ENCODE results near the gene YTHDF2.

YTHDF2 gene

DNA sequence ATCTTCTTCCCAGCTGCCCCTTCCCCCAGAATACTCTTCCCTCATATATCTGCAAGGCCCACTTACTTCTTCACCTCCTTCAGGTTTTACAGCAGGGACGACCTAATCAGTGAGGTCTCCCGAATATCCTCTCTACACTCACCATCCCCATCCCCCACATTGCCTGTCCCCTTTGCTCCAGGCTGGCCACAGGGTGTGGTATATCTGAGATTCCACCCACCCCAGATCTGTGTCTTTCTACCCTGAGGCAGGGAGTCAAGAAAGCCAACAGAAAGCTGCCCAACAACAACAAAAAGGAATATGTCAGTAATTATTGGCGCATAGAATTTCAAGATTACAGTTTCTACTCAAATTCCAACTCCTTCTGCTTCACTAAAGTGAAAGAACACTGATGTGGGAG lies 45.3 kb downstream of the YTHDF2 start:
- H3K36me3 ChIP-seq (ENCODE audit: control insufficient read depth in 1 of 2, insufficient read depth in 2 of 2, low read depth in 1 of 2, low read length in 2 of 2), result no peaks in the 10 kb centered on the region
- 79% methylated on average over 2 of the region's 3 CpGs for WGBS
- no peak overlapping the region for H3K4me3 ChIP-seq (ENCODE audit: insufficient read depth in 1 of 2, low read depth in 1 of 2, low read length in 2 of 2)
- no peaks in the 10 kb centered on the region for H3K9me3 ChIP-seq (ENCODE audit: control insufficient read depth, low read length)
- no peak overlapping the region for H4K91ac ChIP-seq (ENCODE audit: low read length)
- H3K18ac ChIP-seq (ENCODE audit: low read depth in 1 of 2, low read length in 2 of 2), result no peak overlapping the region
- H4K8ac ChIP-seq (ENCODE audit: low read length), result no peak overlapping the region
- no peak overlapping the region for H2BK15ac ChIP-seq (ENCODE audit: low read depth, poor library complexity, severe bottlenecking)
- no peak overlapping the region for H2AK5ac ChIP-seq (ENCODE audit: low read length, severe bottlenecking)
- no peaks in the 10 kb centered on the region for H3K4me1 ChIP-seq (ENCODE audit: control insufficient read depth, insufficient read depth, low read depth, low read length)
- no peak overlapping the region for H3K23ac ChIP-seq (ENCODE audit: low read length in 2 of 2)
- no peak overlapping the region for H3K4me2 ChIP-seq (ENCODE audit: low read length, poor library complexity, severe bottlenecking)
- H2AFZ ChIP-seq (ENCODE audit: low read depth, low read length), result no peak overlapping the region
- no peaks in the 10 kb centered on the region for H3K79me1 ChIP-seq (replicated peaks; ENCODE audit: low read length, poor library complexity, severe bottlenecking)
- H3K27ac ChIP-seq (ENCODE audit: low read length, poor library complexity, severe bottlenecking), result no peak overlapping the region
- H3K9ac ChIP-seq (ENCODE audit: low read length), result no peak overlapping the region
- no peak overlapping the region for H2BK120ac ChIP-seq (ENCODE audit: low read depth, low read length)
- H3K4ac ChIP-seq (ENCODE audit: low read depth in 1 of 2, low read length in 2 of 2), result no peak overlapping the region
- H2BK12ac ChIP-seq (ENCODE audit: low read length in 2 of 2), result no peak overlapping the region
- H3K27me3 ChIP-seq (ENCODE audit: control insufficient read depth in 1 of 2, insufficient read depth in 1 of 2, low read length in 2 of 2), result no peaks in the 10 kb centered on the region
- no peak overlapping the region for H2BK5ac ChIP-seq (ENCODE audit: low read depth, low read length, poor library complexity, severe bottlenecking)
- no peak for DNase-seq
- no peak overlapping the region for H3K14ac ChIP-seq (ENCODE audit: low read length in 2 of 2)

GRCh38 chr1:28783363-28783762 lies 46.6 kb downstream of the YTHDF2 start:
- no peak overlapping the region for H2AFZ ChIP-seq (ENCODE audit: low read depth, low read length)
- no peak overlapping the region for H3K14ac ChIP-seq (ENCODE audit: low read length in 2 of 2)
- H2BK5ac ChIP-seq (ENCODE audit: low read depth, low read length, poor library complexity, severe bottlenecking), result no peak overlapping the region
- no peak overlapping the region for H2BK12ac ChIP-seq (ENCODE audit: low read length in 2 of 2)
- no peak overlapping the region for H3K9ac ChIP-seq (ENCODE audit: low read length)
- H3K4me3 ChIP-seq (ENCODE audit: insufficient read depth in 1 of 2, low read depth in 1 of 2, low read length in 2 of 2), result no peak overlapping the region
- H3K79me1 ChIP-seq (replicated peaks; ENCODE audit: low read length, poor library complexity, severe bottlenecking), result no peaks in the 10 kb centered on the region
- H3K36me3 ChIP-seq (ENCODE audit: control insufficient read depth in 1 of 2, insufficient read depth in 2 of 2, low read depth in 1 of 2, low read length in 2 of 2), result no peaks in the 10 kb centered on the region
- H3K9me3 ChIP-seq (ENCODE audit: control insufficient read depth, low read length), result no peaks in the 10 kb centered on the region
- H3K4me1 ChIP-seq (ENCODE audit: control insufficient read depth, insufficient read depth, low read depth, low read length), result no peaks in the 10 kb centered on the region
- H3K4me2 ChIP-seq (ENCODE audit: low read length, poor library complexity, severe bottlenecking), result no peak overlapping the region
- H4K8ac ChIP-seq (ENCODE audit: low read length), result no peak overlapping the region
- no CpG with 5 or more reads among the region's 2 CpGs for WGBS
- no peak overlapping the region for H2AK5ac ChIP-seq (ENCODE audit: low read length, severe bottlenecking)
- no peak overlapping the region for H3K4ac ChIP-seq (ENCODE audit: low read depth in 1 of 2, low read length in 2 of 2)
- no peak overlapping the region for H2BK15ac ChIP-seq (ENCODE audit: low read depth, poor library complexity, severe bottlenecking)
- no peak overlapping the region for H4K91ac ChIP-seq (ENCODE audit: low read length)
- no peak for DNase-seq
- no peak overlapping the region for H3K27ac ChIP-seq (ENCODE audit: low read length, poor library complexity, severe bottlenecking)
- H3K18ac ChIP-seq (ENCODE audit: low read depth in 1 of 2, low read length in 2 of 2), result no peak overlapping the region
- no peak overlapping the region for H2BK120ac ChIP-seq (ENCODE audit: low read depth, low read length)
- no peak overlapping the region for H3K23ac ChIP-seq (ENCODE audit: low read length in 2 of 2)
- H3K27me3 ChIP-seq (ENCODE audit: control insufficient read depth in 1 of 2, insufficient read depth in 1 of 2, low read length in 2 of 2), result no peaks in the 10 kb centered on the region

DNA sequence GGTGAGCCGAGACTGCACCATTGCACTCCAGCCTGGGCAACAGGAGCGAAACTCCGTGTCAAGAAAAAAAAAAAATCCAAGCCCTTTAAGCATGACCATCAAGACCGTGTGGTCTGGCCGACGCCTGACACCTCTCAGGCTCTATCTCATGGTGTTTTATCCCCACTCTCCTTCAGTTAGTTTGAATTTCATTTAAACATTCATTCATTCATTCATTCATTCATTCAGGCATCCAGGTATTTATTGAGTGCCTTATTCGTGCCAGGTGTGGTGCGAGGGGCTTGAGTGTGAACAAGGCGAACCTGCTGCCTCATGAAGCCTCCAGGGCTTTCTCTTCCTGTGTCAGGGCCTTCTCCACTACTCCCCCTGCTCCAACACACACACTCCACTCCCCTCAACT lies 52.7 kb downstream of the YTHDF2 start:
- no peak overlapping the region for H3K27ac ChIP-seq (ENCODE audit: low read length, poor library complexity, severe bottlenecking)

GRCh38 chr1:28789816-28790215 lies 53.1 kb downstream of the YTHDF2 start:
- Histone ChIP-seq H3K4ac (ENCODE audit: low read depth in 1 of 2, low read length in 2 of 2) (no peak overlapping the region), H2BK15ac (ENCODE audit: low read depth, poor library complexity, severe bottlenecking) (no peak overlapping the region), H3K36me3 (ENCODE audit: control insufficient read depth in 1 of 2, insufficient read depth in 2 of 2, low read depth in 1 of 2, low read length in 2 of 2) (no peaks in the 10 kb centered on the region), H2AK5ac (ENCODE audit: low read length, severe bottlenecking) (no peak overlapping the region), H3K9me3 (ENCODE audit: control insufficient read depth, low read length) (no peaks in the 10 kb centered on the region), H2BK12ac (ENCODE audit: low read length in 2 of 2) (no peak overlapping the region), H3K23ac (ENCODE audit: low read length in 2 of 2) (no peak overlapping the region), H4K8ac (ENCODE audit: low read length) (no peak overlapping the region), H3K14ac (ENCODE audit: low read length in 2 of 2) (no peak overlapping the region), H2BK5ac (ENCODE audit: low read depth, low read length, poor library complexity, severe bottlenecking) (no peak overlapping the region), H3K4me3 (ENCODE audit: insufficient read depth in 1 of 2, low read depth in 1 of 2, low read length in 2 of 2) (no peak overlapping the region), H4K91ac (ENCODE audit: low read length) (no peak overlapping the region), H3K18ac (ENCODE audit: low read depth in 1 of 2, low read length in 2 of 2) (no peak overlapping the region), H2AFZ (ENCODE audit: low read depth, low read length) (no peak overlapping the region), H2BK120ac (ENCODE audit: low read depth, low read length) (no peak overlapping the region), H3K4me2 (ENCODE audit: low read length, poor library complexity, severe bottlenecking) (no peak overlapping the region), H3K27ac (ENCODE audit: low read length, poor library complexity, severe bottlenecking) (no peak overlapping the region), H3K9ac (ENCODE audit: low read length) (no peak overlapping the region), H3K79me1 (replicated peaks; ENCODE audit: low read length, poor library complexity, severe bottlenecking) (no peaks in the 10 kb centered on the region), H3K27me3 (ENCODE audit: control insufficient read depth in 1 of 2, insufficient read depth in 1 of 2, low read length in 2 of 2) (peaks cover 5 to 18% of the 10 kb centered on the region in 2 experiments), H3K4me1 (ENCODE audit: control insufficient read depth, insufficient read depth, low read depth, low read length) (no peaks in the 10 kb centered on the region)
- WGBS, result 70% methylated on average over 5 of the region's 6 CpGs
- no peak for DNase-seq

More for the DNA sequence above, 52.7 kb downstream of the YTHDF2 start:
- Histone ChIP-seq H2AFZ (ENCODE audit: low read depth, low read length) (no peak overlapping the region), H2BK120ac (ENCODE audit: low read depth, low read length) (no peak overlapping the region), H3K18ac (ENCODE audit: low read depth in 1 of 2, low read length in 2 of 2) (no peak overlapping the region), H4K8ac (ENCODE audit: low read length) (no peak overlapping the region), H3K4ac (ENCODE audit: low read depth in 1 of 2, low read length in 2 of 2) (no peak overlapping the region), H3K36me3 (ENCODE audit: control insufficient read depth in 1 of 2, insufficient read depth in 2 of 2, low read depth in 1 of 2, low read length in 2 of 2) (no peaks in the 10 kb centered on the region), H3K27me3 (ENCODE audit: control insufficient read depth in 1 of 2, insufficient read depth in 1 of 2, low read length in 2 of 2) (peaks cover 5 to 18% of the 10 kb centered on the region in 2 experiments), H3K9me3 (ENCODE audit: control insufficient read depth, low read length) (no peaks in the 10 kb centered on the region), H4K91ac (ENCODE audit: low read length) (no peak overlapping the region), H3K14ac (ENCODE audit: low read length in 2 of 2) (no peak overlapping the region), H2AK5ac (ENCODE audit: low read length, severe bottlenecking) (no peak overlapping the region), H2BK5ac (ENCODE audit: low read depth, low read length, poor library complexity, severe bottlenecking) (no peak overlapping the region), H3K23ac (ENCODE audit: low read length in 2 of 2) (no peak overlapping the region), H3K4me1 (ENCODE audit: control insufficient read depth, insufficient read depth, low read depth, low read length) (no peaks in the 10 kb centered on the region), H3K4me3 (ENCODE audit: insufficient read depth in 1 of 2, low read depth in 1 of 2, low read length in 2 of 2) (no peak overlapping the region), H3K9ac (ENCODE audit: low read length) (no peak overlapping the region), H3K4me2 (ENCODE audit: low read length, poor library complexity, severe bottlenecking) (no peak overlapping the region), H2BK15ac (ENCODE audit: low read depth, poor library complexity, severe bottlenecking) (no peak overlapping the region), H2BK12ac (ENCODE audit: low read length in 2 of 2) (no peak overlapping the region), H3K79me1 (replicated peaks; ENCODE audit: low read length, poor library complexity, severe bottlenecking) (no peaks in the 10 kb centered on the region)
- no peak for DNase-seq
- 92% methylated on average over 9 of the region's 9 CpGs for WGBS
